Hippocampal formation (tissue), 2 donors: ENCODE data around the gene ACOX3.
"Not testable (repeated sequence)": the region's sequence is repeated elsewhere in the genome, so short reads cannot be mapped to it uniquely, and the experiment has no call there.

Experiments used
- DNase-seq, 2 donors: peaks; one replicate each; lab custom pipeline; 2025; lab: John Stamatoyannopoulos, UW

Gene ACOX3

DNA sequence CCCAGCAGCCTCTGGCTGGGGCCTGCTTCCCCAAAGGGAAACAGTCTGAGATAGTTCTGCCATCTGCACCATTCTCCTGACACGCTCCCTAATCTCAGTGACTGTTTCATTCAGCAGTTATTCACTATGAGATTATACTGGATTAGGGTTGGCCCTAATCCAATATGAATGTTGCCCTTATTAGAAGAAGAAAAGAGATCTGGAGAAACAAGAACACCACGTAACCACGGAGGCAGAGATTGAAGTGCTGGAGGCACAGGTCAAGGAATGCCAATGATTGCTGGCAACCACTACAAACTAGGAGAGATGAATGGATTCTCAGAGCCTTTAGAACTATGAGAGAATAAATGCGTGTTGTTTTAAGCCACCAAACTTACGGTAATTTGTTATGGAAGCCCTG is 7.4 kb downstream of the ACOX3 start:
- no peak for DNase-seq

DNA sequence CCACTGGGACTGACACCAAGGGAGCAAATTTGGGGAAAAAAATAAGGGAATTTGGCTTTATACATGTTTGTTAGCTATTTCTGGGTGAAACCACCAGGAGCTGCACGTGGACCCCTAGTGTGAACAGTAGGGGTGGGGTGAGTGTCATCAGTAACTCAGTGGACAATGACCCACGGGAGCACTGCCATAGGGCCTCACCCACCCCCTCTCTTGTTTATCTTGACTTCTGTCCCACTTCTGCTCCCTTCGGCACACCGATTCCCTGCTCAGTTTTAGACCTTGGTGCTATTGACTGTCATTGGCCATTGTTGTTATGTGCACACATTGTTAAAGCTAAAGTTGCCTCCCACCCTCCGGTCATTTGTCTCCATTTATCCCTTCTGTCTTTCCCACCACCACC is 9.0 kb downstream of the ACOX3 start:
- no peak for DNase-seq

- DNase-seq = peak; percentile 72 to 87
Measured at GRCh38 chr4:8428288-8429097, 12.0 kb downstream of the ACOX3 start.

DNA sequence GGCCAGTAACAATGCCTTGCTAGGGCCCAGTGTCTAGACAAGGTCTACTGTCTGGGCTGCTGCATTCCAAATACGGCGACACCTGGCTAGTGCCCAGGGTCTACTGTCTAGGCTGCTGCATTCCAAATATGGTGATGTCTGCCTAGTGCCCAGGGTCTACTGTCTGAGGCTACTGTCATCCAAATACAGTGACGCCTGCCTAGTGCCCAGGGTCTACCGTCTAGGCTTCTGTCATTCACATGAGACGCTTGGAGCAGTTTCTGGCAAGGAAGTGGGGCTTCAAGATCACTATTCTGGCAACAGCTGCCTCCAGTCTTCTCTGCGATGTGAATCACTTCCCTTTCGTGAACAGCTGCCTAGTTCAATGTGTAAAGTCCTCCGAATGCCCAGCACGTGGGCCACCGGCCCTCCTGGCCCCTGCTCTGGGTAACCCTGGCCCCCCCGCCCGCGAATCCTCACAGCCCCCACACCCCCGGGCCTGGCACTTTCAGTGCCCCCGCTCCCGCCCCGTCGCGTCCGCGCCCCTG is 12.7 kb downstream of the ACOX3 start:
- DNase-seq = no peak

DNA sequence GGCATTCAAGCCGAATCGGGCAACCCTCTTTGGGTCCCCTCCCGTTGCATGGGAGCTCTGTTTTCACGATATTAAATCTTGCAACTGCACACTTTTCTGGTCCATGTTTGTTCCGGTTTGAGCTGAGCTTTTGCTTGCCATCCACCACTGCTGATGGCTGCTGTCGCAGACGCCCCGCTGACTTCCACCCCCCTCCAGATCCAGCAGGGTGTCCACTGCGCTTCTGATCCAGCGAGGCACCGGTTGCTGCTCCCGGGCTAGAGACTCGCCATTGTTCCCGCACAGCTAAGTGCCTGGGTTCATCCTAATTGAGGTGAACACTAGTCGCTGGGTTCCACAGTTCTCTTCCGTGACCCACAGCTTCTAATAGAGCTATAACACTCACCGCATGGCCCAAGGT is 13.3 kb downstream of the ACOX3 start:
- DNase-seq = no peak

- DNase-seq = no peak
Measured at GRCh38 chr4:8422786-8423185, 17.7 kb downstream of the ACOX3 start.

- DNase-seq = no peak
Measured at GRCh38 chr4:8422327-8422726, 18.2 kb downstream of the ACOX3 start.

- not testable (repeated sequence) for DNase-seq
Measured at GRCh38 chr4:8420151-8420550, 20.4 kb downstream of the ACOX3 start.

- DNase-seq = no peak
Measured at GRCh38 chr4:8419222-8420041, 21.1 kb downstream of the ACOX3 start.

DNA sequence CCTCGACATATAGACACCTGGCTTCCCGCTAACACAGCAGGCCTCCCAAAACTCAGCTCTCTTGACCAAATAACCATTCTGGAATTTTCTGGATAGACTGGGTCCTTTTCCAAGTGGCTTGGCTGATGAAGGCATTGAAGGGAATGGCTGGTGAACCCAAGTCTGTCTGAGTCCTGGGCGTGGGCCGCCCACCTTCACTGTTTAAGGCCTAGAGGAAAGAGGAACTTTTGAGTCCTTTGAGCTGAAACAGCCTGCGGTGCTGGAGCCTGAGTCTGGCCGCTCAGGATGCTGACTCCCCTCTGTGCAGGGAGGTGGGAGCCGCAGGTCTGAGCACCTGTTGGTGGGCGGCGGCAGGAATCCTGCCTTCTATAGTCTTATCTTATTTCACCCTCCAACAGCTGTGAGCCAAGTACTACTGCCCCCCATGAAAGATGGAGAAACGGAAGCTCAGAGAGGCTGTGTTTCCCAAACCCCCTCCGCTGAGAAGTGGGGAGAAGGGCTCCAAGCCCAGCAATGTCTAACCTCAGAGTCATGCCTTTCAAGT is 23.4 kb downstream of the ACOX3 start:
- no peak for DNase-seq

DNA sequence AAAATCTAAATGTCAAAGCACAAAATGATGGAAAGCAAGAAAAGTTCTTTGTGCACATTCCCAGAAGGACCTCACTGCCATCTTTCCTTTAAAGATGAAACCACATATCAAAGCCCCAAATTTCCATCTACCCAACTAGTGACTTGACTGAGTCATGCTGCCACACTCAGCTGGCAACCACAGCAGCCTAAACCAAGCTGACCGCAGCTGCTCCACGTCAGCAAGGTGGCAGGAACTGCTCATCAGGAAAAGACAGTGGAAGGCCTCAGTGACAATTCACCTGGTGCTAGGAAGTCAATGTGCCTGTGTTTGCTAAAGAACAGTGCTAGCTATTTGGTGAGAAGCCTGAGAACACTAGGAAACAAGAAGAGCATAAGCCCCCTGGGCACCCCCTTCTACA is 26.1 kb downstream of the ACOX3 start:
- DNase-seq = no peak

GRCh38 chr4:8412288-8412687 is 28.2 kb downstream of the ACOX3 start:
- no peak for DNase-seq

- DNase-seq = no peak
Measured at GRCh38 chr4:8411351-8412180, 29.0 kb downstream of the ACOX3 start.

GRCh38 chr4:8410641-8411271 is 29.8 kb downstream of the ACOX3 start:
- DNase-seq = no peak

DNA sequence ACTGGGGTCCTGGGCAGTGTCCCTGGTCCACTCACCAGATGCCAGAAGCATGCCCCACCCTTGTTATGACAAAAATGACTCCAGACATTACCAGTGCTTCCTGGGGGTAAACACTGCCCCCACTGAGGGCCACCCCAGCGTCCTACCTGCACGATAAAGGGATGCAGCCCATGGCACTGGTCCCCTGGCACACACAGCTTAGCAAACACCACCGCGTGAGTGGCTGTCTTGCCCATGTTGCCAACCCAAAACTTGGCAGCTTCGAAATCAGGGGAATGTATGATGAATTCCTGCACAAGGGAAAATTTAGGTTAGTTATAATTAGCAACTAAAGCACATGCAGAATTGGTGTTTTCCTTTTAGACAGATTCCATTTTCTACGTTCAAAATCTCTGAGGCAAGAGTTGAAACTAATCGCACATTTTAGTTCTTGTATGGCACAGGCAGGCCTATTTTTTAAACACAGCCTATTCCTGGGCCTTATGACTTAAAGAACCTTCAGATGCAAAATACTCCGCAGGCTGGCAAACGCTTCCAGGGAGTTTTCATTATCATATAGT is 30.4 kb downstream of the ACOX3 start:
- no peak for DNase-seq

DNA sequence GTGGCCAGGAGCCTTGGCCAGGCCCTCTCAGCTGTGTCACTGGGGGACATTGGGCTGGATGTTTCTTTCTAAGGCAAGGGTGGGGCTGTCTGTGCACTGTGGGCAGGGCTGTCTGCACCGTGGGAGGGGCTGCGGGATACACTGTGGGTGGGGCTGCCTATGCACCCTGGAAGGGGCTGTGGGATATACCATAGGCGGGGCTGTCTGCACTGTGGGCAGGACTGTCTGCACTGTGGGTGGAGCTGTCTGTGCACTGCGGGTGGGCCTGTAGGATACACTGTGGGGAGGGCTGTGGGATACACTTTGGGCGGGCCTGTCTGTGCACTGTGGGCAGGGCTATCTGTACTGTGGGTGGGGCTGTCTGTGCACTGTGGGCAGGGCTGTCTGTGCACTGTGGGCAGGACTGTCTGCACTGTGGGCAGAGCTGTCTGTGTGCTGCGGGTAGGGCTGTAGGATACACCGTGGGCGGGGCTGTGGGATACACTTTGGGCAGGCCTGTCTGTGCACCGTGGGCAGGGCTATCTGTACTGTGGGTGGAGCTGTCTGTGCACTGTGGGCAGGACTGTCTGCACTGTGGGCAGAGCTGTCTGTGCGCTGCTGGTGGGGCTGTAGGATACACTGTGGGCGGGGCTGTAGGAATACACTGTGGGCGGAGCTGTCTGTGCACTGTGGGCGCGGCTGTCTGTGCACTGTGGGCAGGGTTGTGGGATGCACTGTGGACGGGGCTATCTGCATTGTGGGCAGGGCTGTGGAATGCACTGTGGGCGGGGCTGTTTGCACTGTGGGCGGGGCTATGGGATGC is 31.1 kb downstream of the ACOX3 start:
- no peak for DNase-seq

DNA sequence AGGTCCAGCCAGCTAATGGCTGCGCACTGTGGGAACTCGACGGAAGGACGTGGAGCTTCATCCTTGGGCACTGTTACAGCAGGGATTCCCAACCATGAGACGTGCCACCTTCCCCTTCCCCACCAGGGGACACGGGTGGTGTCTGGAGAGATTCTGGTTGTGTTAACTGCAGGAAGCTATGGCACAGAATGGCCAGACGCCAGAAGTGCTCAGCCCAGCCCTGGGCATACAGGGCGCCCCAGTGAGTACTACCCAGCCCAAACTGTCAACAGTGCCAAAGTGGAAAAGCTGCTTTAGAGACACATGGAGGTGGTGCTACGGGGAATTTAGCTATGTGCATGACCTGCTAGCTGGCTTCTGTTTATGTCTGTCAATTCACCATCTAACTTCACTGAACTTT is 32.8 kb downstream of the ACOX3 start:
- DNase-seq = no peak

- no peak for DNase-seq
Measured at GRCh38 chr4:8407316-8407715, 33.2 kb downstream of the ACOX3 start.

DNA sequence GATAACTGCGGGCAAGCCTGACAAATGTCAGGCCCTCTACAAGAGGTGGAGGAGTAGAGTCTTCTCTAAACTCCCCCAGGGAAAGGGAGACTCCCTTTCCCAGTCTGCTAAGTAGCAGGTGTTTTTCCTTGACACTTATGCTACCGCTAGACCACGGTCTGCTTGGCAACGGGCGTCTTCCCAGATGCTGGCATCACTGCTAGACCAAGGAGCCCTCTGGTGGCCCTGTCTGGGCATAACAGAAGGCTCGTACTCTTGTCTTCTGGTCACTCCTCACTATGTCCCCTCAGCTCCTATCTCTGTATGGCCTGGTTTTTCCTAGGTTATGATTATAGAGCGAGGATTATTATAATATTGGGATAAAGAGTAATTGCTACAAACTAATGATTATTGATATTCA is 33.6 kb downstream of the ACOX3 start:
- DNase-seq = not testable (repeated sequence)

DNA sequence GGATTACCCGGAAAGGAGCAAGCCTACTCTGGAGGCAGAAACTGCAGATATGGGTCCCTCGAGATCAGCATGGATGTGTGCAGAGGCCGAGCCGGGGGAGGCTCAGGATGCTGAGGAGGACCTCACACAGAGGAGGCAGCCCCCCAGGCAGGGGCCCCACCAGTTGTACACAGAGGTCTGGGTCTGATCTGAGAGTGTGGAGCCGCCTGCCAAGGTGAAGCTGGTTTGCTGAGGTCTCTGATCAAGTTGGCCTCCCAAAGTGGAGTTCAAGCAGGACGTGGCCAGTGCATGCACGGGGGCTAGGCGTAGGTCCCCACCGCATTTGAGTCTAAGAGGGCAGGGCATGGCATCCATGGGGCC is 35.0 kb downstream of the ACOX3 start:
- no peak for DNase-seq
